ENCODE data around the gene SNTB2.
A peak's percentile ranks its signal among the peaks of the same experiment; 100 is the strongest.
"Not testable (repeated sequence)": the region's sequence is repeated elsewhere in the genome, so short reads cannot be mapped to it uniquely, and the experiment has no call there.

Gene SNTB2

DNA sequence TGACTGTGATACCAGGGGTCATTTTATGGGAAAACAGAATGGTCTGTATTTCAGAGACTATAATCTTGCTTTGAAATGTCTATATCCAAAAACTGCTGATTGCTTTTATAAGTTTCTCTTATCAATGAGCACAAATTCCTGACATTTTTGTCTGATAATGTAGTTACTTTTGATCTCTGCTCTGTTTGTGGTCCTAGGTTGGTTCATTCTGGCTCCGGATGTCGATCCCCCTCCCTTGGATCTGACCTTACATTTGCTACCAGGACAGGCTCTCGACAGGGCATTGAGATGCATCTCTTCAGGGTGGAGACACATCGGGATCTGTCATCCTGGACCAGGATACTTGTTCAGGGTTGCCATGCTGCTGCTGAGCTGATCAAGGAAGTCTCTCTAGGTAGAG, 96.9 kb downstream of the SNTB2 start:
- DNase-seq (ENCODE audit: low read depth in 1 of 2, low spot score in 1 of 2) = no peak

DNA sequence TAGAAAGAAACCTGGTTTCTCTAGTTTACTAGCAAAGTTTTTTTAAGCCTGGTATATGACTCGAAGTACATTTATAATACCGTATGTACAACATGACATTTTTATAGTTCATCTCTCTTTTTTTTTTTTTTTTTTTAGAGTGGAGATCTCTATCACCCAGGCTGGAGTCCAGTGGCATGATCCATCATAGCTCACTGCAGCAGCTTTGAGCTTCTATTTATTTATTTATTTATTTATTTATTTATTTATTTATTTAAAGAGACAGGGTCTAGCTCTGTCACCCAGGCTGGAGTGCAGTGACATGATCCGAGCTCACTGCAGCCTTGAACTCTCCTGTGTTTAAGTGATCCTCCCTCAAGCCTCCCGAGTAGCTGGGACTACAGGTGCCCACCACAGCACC, 98.3 kb downstream of the SNTB2 start:
- DNase-seq (ENCODE audit: low read depth in 1 of 2, low spot score in 1 of 2) = no peak

- DNase-seq (ENCODE audit: low read depth in 1 of 2, low spot score in 1 of 2) = no peak
Observed at GRCh38 chr16:69286941-69287713, 100.2 kb downstream of the SNTB2 start.

DNA sequence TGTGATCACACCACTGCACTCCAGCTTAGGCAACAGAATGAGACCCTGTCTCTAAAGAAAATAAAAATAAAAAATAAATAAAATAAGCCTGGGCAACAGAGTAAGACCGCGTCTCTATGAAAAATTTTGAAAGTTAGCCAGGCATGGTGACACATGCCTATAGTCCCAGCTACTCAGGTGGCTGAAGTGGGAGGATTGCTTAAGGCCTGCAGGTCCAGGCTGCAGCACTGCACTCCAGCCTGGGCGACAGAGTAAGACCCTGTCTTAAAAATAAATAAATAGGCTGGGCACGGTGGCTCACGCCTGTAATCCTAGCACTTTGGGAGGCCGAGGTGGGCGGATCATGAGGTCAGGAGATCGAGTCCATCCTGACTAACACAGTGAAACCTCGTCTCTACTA, 104.7 kb downstream of the SNTB2 start:
- not testable (repeated sequence) for DNase-seq (ENCODE audit: low read depth in 1 of 2, low spot score in 1 of 2)

DNA sequence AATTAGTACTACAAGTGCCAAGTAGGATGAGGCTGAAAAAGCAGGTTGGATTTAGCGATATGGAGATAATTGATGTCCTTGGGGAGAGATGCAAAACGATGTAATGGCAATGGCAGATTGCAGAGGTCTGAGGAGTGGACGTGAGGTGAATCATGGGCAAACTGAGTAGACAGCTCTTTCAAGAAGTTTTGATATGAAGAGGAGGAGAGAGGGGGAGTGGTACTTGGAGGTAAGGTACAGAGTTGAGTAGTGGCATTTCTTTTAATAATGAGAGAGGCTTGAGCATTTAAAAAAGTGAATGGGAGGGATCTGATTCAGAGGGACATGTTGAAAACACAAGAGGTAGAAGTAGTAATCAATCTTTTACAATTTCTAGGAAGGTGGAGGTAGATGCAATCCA, 106.4 kb downstream of the SNTB2 start:
- no peak for DNase-seq (ENCODE audit: low read depth in 1 of 2, low spot score in 1 of 2)

GRCh38 chr16:69294051-69294450, 107.1 kb downstream of the SNTB2 start:
- no peak for DNase-seq (ENCODE audit: low read depth in 1 of 2, low spot score in 1 of 2)

DNA sequence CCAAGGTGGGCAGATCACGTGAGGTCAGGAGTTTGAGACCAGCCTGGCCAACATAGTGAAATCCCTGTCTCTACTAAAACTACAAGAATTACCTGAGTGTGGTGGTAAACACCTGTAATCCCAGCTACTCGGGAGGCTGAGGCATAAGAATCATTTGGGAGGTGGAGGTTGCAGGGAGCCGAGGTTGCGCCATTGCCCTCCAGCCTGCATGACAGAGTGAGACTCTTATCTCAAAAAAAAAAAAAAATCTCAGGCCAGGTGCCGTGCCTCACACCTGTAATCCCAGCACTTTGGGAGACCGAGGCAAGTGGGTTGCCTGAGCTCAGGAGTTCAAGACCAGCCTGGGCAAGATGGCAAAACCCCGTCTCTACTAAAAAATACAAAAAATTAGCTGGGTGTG, 109.8 kb downstream of the SNTB2 start:
- DNase-seq (ENCODE audit: low read depth in 1 of 2, low spot score in 1 of 2) = not testable (repeated sequence)

DNA sequence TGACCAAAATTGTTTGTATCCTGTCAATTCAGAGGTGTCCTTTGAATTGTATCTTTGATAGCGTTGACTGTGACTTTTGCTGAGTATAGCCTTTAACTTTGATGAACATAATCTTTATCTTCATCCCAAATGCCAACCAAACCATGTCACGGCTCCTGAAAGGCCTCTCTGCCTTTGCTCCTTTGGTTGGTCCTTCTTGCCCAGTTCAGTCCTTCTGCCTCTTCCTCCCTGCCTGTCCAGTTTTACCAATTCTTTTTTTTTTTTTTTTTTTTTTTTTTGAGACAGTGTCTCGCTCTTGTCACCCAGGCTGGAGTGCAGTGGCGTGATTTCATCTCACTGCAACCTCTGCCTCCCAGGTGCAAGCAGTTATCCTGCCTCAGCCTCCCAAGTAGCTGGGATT, 111.3 kb downstream of the SNTB2 start:
- DNase-seq (ENCODE audit: low read depth in 1 of 2, low spot score in 1 of 2) = no peak

GRCh38 chr16:69301187-69301586, 114.2 kb downstream of the SNTB2 start:
- no peak for DNase-seq (ENCODE audit: low read depth in 1 of 2, low spot score in 1 of 2)

- no peak for DNase-seq (ENCODE audit: low read depth in 1 of 2, low spot score in 1 of 2)
Observed at GRCh38 chr16:69301861-69302260, 114.9 kb downstream of the SNTB2 start.

DNA sequence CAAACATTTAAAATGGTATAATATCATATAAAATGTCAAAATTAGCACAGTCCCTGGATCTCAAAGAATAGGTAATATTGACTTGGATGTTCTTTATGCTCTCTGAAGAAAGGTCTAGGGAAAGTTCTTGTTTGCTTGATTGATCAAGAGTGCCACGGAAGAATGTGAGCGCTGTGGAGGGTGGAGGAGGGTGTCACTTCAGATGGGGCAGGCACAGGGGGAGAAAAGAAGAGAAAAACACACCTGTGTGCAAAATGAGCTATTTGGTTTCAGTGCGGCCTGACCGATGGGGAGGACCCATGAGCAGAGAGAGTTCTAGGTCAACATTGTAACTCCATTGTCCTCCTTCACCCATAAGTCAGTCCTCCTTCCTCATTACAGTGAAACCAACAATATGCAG, 115.3 kb downstream of the SNTB2 start:
- DNase-seq (ENCODE audit: low read depth in 1 of 2, low spot score in 1 of 2) = no peak

- no peak for DNase-seq (ENCODE audit: low read depth in 1 of 2, low spot score in 1 of 2)
Observed at GRCh38 chr16:69306031-69306430, 119.1 kb downstream of the SNTB2 start.

- no peak for DNase-seq (ENCODE audit: low read depth in 1 of 2, low spot score in 1 of 2)
Observed at GRCh38 chr16:69307091-69307490, 120.1 kb downstream of the SNTB2 start.

- no peak for DNase-seq (ENCODE audit: low read depth in 1 of 2, low spot score in 1 of 2)
Observed at GRCh38 chr16:69307856-69308255, 120.9 kb downstream of the SNTB2 start.

DNA sequence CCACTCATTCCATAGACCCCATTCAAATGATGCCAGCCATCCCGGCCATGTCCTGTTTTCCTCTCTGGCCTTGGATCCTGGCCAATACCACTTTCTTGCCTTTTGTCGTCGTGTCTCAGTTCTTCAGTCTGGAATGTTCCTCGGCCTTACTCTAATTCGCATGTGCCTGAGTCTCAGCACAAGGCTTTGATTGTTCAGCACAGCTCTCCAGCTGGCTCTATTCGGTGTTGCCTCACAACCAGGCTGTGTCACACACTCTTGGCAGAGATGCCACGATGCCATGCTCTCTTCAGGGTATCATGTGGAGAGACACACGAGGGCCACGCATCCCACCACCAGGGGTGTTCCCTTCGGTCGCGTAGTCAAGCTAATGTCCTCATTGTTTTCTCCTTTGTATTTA, 122.4 kb downstream of the SNTB2 start:
- no peak for DNase-seq (ENCODE audit: low read depth in 1 of 2, low spot score in 1 of 2)

- peak; percentile 97 for DNase-seq (ENCODE audit: low read depth in 1 of 2, low spot score in 1 of 2)
Observed at GRCh38 chr16:69310653-69311532, 123.9 kb downstream of the SNTB2 start, which contains the start of gene VPS4A. Gene VPS4A, plus strand, starts transcription at chr16:69311350. Its CDS starts 162 bp downstream, at chr16:69311512.

DNA sequence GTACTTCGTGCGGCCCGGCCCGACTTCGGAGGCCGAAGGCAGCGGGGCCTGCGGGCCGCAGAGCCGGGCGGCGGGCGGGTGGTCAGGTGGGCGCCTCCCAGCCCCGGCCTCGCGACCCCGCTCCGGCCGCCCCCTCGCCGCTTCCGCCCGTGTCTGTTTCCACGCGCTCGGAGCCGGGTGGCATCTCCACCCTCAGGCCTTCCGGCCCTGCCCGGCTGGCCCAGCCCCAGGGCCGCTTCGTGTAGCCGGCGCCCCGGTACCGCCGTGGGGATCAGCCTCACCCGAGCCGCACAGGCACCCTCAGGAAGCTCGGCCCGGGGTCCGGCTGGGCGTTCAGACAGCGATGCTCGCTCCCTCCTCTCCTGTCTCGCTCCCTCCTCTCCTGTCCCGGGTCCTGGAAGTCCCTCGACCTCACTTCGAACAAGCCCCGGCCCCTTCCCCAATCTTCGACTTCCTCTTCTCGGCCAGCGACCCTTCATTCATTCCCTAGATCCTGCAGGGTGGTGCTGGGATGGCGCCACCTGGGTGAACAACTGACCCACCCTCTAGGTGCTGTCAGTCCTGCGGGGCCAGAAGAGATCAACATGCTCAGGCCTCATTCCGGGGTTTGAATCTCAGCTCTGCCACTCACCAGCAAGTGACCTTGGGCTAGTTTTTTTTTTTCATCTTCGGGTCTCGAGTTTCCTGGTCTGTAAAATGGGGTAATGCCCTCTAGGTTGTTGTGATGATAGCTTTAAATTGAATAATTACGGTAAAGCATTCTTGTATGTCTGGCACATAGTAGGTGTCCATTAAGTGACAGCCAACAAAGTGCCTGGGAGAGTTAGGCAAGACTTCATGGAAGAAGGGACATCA, 124.8 kb downstream of the SNTB2 start:
- DNase-seq (ENCODE audit: low read depth in 1 of 2, low spot score in 1 of 2) = peak in 1 of 2 donors; percentile 22

- no peak for DNase-seq (ENCODE audit: low read depth in 1 of 2, low spot score in 1 of 2)
Observed at GRCh38 chr16:69313469-69313868, 126.5 kb downstream of the SNTB2 start.

- DNase-seq (ENCODE audit: low read depth in 1 of 2, low spot score in 1 of 2) = no peak
Observed at GRCh38 chr16:69314534-69314933, 127.6 kb downstream of the SNTB2 start.

DNA sequence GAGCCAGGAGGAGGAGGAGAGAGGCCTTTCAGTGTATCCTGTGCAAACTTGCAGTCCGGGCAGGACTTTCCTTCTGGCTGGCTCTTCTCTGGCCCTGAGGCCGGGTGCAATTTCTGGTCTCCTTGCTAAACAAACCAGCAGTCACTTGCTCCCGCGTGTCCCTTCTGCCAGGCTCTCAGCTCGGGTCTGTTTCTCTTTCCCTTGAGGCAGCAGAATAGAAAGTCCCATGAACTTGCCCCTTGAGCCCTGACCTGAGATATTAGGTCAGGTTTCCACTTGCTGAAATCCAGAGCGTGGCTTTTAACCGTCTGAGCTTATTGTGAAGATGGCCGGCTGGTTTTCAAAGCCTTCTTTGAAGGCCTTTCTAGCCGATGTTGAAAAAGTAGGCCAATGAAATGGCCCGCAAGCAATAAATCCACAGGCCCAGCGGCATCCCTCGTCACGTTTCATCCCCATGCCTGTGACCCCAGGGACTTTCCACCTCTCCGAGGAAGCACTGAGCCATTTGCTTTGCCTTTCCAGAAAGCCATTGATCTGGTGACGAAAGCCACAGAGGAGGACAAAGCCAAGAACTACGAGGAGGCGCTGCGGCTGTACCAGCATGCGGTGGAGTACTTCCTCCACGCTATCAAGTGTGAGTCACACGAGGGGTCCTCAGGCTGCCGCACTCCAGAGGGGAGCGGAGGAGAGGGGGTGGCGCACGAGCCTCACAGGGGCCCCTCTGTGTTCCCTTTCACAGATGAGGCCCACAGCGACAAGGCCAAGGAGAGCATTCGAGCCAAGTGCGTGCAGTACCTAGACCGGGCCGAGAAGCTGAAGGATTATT, 128.7 kb downstream of the SNTB2 start:
- DNase-seq (ENCODE audit: low read depth in 1 of 2, low spot score in 1 of 2) = no peak

All from activated T-helper 1 cell treated with anti-CD3 and anti-CD28 coated beads, Interleukin-2, amount 50 U/mL, for 16 hours (primary cell).